ENCODE results near the gene ZFY.

- TF ChIP-seq POLR2A (IDR thresholded peaks at IDR 0.05; ENCODE audit: control extremely low read depth in 1 of 2, low read depth in 2 of 2, low read length in 2 of 2) (no peak), CREB1 (IDR thresholded peaks at IDR 0.05) (no peak), CHD1 (IDR thresholded peaks at IDR 0.05; ENCODE audit: low read depth, low read length) (no peak), E2F6 (IDR thresholded peaks at IDR 0.05) (no peak), JUND (IDR thresholded peaks at IDR 0.05; ENCODE audit: low read length) (no peak), CTBP2 (IDR thresholded peaks at IDR 0.05; ENCODE audit: borderline replicate concordance, insufficient read depth, insufficient read length, low read length) (no peak), CTCF (IDR thresholded peaks at IDR 0.05; ENCODE audit: control extremely low read depth in 1 of 3, insufficient read depth in 1 of 3, low read depth in 1 of 3, low read length in 3 of 3) (no peak)
Measured at GRCh38 chrY:2969561-2969960, 34.4 kb downstream of the ZFY start.

Data from H1 (cell line).